HUES6 (cell line): ENCODE results near the gene ING3.

Experiments used
- H3K27ac ChIP-seq: 2 replicates; pipeline ENCODE4 v1.7.0; 2013; ENCODE audit warnings: low read depth, mild to moderate bottlenecking, low read length, inconsistent platforms
- H3K27me3 ChIP-seq: 2 replicates; pipeline ENCODE4 v1.6.1; 2013; ENCODE audit warnings: low read length; ENCODE audit not compliant: control insufficient read depth, insufficient read depth
- H3K36me3 ChIP-seq: 2 replicates; pipeline ENCODE4 v1.6.1; 2013; ENCODE audit warnings: low read length; ENCODE audit not compliant: control insufficient read depth, insufficient read depth
- H3K4me1 ChIP-seq: 2 replicates; pipeline ENCODE4 v1.6.1; 2013; ENCODE audit warnings: low read length; ENCODE audit not compliant: control insufficient read depth, insufficient read depth
- H3K4me3 ChIP-seq: 2 replicates; pipeline ENCODE4 v1.5.1; 2013; ENCODE audit warnings: low read depth, low read length
- H3K9ac ChIP-seq: one replicate; pipeline ENCODE4 v1.6.1; 2013; ENCODE audit warnings: mild to moderate bottlenecking, low read length
- H3K9me3 ChIP-seq: 2 replicates; pipeline ENCODE4 v1.6.1; 2013; ENCODE audit warnings: low read depth, low read length; ENCODE audit not compliant: control insufficient read depth, insufficient read depth

ING3 gene

GRCh38 chr7:120951309-120951699 lies 727 bp downstream of the ING3 start:
- Histone ChIP-seq H3K4me1 (no peaks in the 10 kb centered on the region), H3K9ac (peak overlapping the region; percentile 99), H3K27ac (no peak overlapping the region)

GRCh38 chr7:120951826-120952225 lies 1.2 kb downstream of the ING3 start:
- no peaks in the 10 kb centered on the region for H3K4me1 ChIP-seq
- H3K9me3 ChIP-seq, result no peaks in the 10 kb centered on the region
- no peaks in the 10 kb centered on the region for H3K27me3 ChIP-seq
- H3K9ac ChIP-seq, result no peak overlapping the region
- peaks cover 41% of the 10 kb centered on the region for H3K36me3 ChIP-seq
- H3K27ac ChIP-seq, result no peak overlapping the region
- peak overlapping the region; percentile 90; the same call in 1 of the 2 replicates for H3K4me3 ChIP-seq

More at GRCh38 chr7:120951309-120951699, 727 bp downstream of the ING3 start:
- Histone ChIP-seq H3K9me3 (no peaks in the 10 kb centered on the region), H3K36me3 (peaks cover 36% of the 10 kb centered on the region), H3K4me3 (peak overlapping the region; percentile 90), H3K27me3 (no peaks in the 10 kb centered on the region)

- Histone ChIP-seq H3K9ac (no peak overlapping the region), H3K4me3 (no peak overlapping the region), H3K9me3 (no peaks in the 10 kb centered on the region), H3K36me3 (peaks cover 42% of the 10 kb centered on the region), H3K27ac (no peak overlapping the region), H3K4me1 (peaks cover 10% of the 10 kb centered on the region; the same call in 1 of the 2 replicates), H3K27me3 (no peaks in the 10 kb centered on the region)
These were observed 5.1 kb downstream of the ING3 start for GRCh38 chr7:120955577-120956149.

DNA sequence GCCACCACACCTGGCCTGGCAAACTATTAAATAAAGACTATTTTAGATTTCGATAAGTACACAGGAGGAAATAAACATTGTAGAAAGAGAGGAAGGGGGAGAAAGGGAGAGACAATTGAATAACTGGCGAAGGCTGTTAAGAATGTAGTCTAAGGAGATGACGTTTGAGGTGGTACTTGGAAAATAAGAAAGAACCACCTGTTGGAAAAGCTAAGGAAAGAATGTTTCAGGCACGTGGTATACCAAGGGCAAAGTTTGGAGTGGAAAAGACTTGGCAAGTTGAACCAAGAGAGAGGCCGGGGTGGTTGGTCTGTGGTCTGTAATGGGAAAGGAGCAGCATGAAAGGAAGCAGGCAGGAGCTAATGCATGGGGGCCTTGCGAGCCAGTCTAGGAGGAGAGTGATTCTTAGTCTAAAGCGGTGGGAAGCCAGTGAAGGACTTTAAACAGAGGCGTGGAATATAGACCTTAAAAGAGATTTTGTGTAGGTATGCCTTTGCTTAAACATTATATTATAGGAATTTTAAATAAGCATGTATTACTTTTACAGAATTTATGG lies 9.4 kb downstream of the ING3 start:
- Histone ChIP-seq H3K36me3 (peaks cover 22% of the 10 kb centered on the region), H3K27ac (no peak overlapping the region), H3K4me3 (no peak overlapping the region), H3K27me3 (no peaks in the 10 kb centered on the region), H3K4me1 (peaks cover 17% of the 10 kb centered on the region; the same call in 1 of the 2 replicates), H3K9me3 (no peaks in the 10 kb centered on the region), H3K9ac (no peak overlapping the region)

GRCh38 chr7:120960714-120961113 lies 10.1 kb downstream of the ING3 start:
- peaks cover 19% of the 10 kb centered on the region for H3K36me3 ChIP-seq
- peaks cover 17% of the 10 kb centered on the region; the same call in 1 of the 2 replicates for H3K4me1 ChIP-seq
- H3K4me3 ChIP-seq, result no peak overlapping the region
- H3K9me3 ChIP-seq, result no peaks in the 10 kb centered on the region
- H3K27ac ChIP-seq, result no peak overlapping the region
- no peak overlapping the region for H3K9ac ChIP-seq
- no peaks in the 10 kb centered on the region for H3K27me3 ChIP-seq

- H3K9ac ChIP-seq, result no peak overlapping the region
- peaks cover 10% of the 10 kb centered on the region for H3K36me3 ChIP-seq
- peaks cover 17% of the 10 kb centered on the region; the same call in 1 of the 2 replicates for H3K4me1 ChIP-seq
- H3K9me3 ChIP-seq, result no peaks in the 10 kb centered on the region
- no peaks in the 10 kb centered on the region for H3K27me3 ChIP-seq
- no peak overlapping the region for H3K27ac ChIP-seq
- H3K4me3 ChIP-seq, result no peak overlapping the region
These were observed 11.1 kb downstream of the ING3 start for GRCh38 chr7:120961638-120962173.

- Histone ChIP-seq H3K36me3 (peaks cover 30% of the 10 kb centered on the region), H3K4me1 (peaks cover 14% of the 10 kb centered on the region; the same call in 1 of the 2 replicates), H3K27ac (no peak overlapping the region), H3K9me3 (no peaks in the 10 kb centered on the region), H3K27me3 (no peaks in the 10 kb centered on the region), H3K9ac (no peak overlapping the region), H3K4me3 (no peak overlapping the region)
These were observed 13.5 kb downstream of the ING3 start for GRCh38 chr7:120964088-120964487.

- H3K4me3 ChIP-seq, result no peak overlapping the region
- H3K27me3 ChIP-seq, result no peaks in the 10 kb centered on the region
- H3K4me1 ChIP-seq, result no peaks in the 10 kb centered on the region
- H3K36me3 ChIP-seq, result peaks cover 52% of the 10 kb centered on the region
- no peak overlapping the region for H3K9ac ChIP-seq
- no peaks in the 10 kb centered on the region for H3K9me3 ChIP-seq
- no peak overlapping the region for H3K27ac ChIP-seq
These were observed 16.4 kb downstream of the ING3 start for GRCh38 chr7:120966961-120967360.

- no peak overlapping the region for H3K9ac ChIP-seq
- no peaks in the 10 kb centered on the region for H3K27me3 ChIP-seq
- no peak overlapping the region for H3K4me3 ChIP-seq
- H3K4me1 ChIP-seq, result no peaks in the 10 kb centered on the region
- no peak overlapping the region for H3K27ac ChIP-seq
- H3K36me3 ChIP-seq, result peaks cover 54% of the 10 kb centered on the region
- no peaks in the 10 kb centered on the region for H3K9me3 ChIP-seq
These were observed 23.3 kb downstream of the ING3 start for GRCh38 chr7:120973849-120974248.

DNA sequence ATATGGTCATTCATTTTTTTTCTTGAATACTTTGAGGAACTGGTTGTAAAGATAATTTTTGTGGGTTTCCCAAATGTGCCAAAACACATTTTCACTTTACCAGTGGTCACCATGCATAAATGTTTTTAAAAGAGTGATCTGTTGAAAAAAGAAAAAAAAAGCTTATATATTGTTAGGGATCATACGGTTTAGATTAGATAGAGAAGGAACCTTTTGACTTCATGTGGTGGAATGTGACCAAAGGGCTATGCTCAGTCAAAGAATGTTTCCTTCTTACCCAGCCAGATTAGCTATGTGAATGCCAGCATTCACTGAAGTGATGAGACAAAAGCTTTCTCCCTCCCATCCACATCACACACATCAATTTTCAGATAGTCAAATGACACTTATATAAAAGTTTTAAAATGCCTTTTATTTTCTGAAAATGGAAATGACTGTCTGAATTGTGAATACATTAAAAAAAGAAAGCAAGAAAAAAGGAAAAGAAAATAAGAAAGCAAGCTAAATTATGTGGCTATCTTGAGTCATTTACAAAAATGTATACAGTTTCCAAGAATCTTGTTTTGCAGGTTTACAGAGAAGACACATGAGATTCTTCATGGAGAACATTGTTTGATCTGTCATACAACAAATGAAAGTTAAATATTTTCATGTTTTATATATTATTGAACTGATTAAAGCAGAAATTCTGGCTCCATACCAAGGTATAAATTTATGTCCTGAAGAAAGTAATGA lies 29.4 kb downstream of the ING3 start:
- no peaks in the 10 kb centered on the region for H3K4me1 ChIP-seq
- no peak overlapping the region for H3K27ac ChIP-seq
- H3K9ac ChIP-seq, result no peak overlapping the region
- H3K9me3 ChIP-seq, result no peaks in the 10 kb centered on the region
- peaks cover 3% of the 10 kb centered on the region for H3K36me3 ChIP-seq
- no peaks in the 10 kb centered on the region for H3K27me3 ChIP-seq
- no peak overlapping the region for H3K4me3 ChIP-seq

- Histone ChIP-seq H3K27ac (no peak overlapping the region), H3K9ac (no peak overlapping the region), H3K27me3 (no peaks in the 10 kb centered on the region), H3K4me1 (no peaks in the 10 kb centered on the region), H3K9me3 (no peaks in the 10 kb centered on the region), H3K4me3 (no peak overlapping the region), H3K36me3 (no peaks in the 10 kb centered on the region)
These were observed 30.5 kb downstream of the ING3 start for GRCh38 chr7:120981117-120981516.
